ENCODE results near the gene CSTB. TPM values are rescaled to one million over a fixed set of nuclear protein-coding genes. Genes with fewer than 3 reads are reported as not detected.

Gene CSTB
- total RNA-seq, 1 experiment from 2014 or later = 57.5 TPM

DNA sequence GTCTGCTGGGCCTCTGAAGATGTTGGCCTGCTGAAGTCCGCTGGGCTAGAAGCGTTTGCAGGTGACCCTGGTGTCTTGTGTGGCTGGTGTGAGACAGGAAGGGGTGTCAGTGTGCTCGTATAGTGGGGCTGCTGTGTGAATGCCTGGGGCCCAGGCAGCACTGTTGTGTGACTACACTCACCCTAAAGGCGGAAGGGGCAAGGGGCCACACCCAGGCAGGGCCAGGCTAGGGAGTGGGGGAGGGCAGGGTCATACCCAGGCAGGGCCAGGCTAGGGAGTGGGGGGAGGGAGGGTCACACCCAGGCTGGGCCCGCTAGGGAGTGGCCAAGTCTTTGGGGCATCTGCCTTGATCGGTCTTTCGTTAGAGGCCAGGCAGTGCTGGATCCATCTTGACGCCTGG, 32.2 kb downstream of the CSTB start:
- H3K36me3 ChIP-seq (ENCODE audit: control insufficient read depth in 1 of 2, insufficient read depth in 2 of 2, low read length in 2 of 2) = peaks cover 19 to 25% of the 10 kb centered on the region in 2 experiments; a peak in 3 of 4 replicates
- peaks cover 0 to 30% of the 10 kb centered on the region in 2 experiments; a peak in 2 of 4 replicates for H3K4me1 ChIP-seq (ENCODE audit: control insufficient read depth in 1 of 2, insufficient read depth in 2 of 2, low read length in 2 of 2)
- RAD21 ChIA-PET (ENCODE audit: low non-redundant PET in 1 of 2, low total read pairs in 2 of 2, uncharacterized antibody in 2 of 2, unreplicated experiment in 2 of 2) = no interaction called here
- TF ChIP-seq EGR1 (IDR thresholded peaks at IDR 0.05; ENCODE audit: low read depth) (no peak), SRF (IDR thresholded peaks at IDR 0.05; ENCODE audit: low read depth) (no peak), ZFX (IDR thresholded peaks at IDR 0.05) (no peak), CBX3 (IDR thresholded peaks at IDR 0.05; ENCODE audit: low read depth) (no peak)
- no peak overlapping the region for H2AFZ ChIP-seq (ENCODE audit: low read depth, low read length, poor library complexity, severe bottlenecking)
- CTCF ChIA-PET = no interaction called here
- H3K9me3 ChIP-seq (ENCODE audit: control insufficient read depth in 1 of 2, insufficient read depth in 1 of 2, low read depth in 1 of 2, low read length in 2 of 2) = no peaks in the 10 kb centered on the region
- BruUV-seq (replicated peaks) = TSS peak; percentile 28
- no peak overlapping the region for H3K9ac ChIP-seq (ENCODE audit: low read length)
- H3K4me2 ChIP-seq (ENCODE audit: low read length) = no peak overlapping the region
- no peaks in the 10 kb centered on the region for H3K27me3 ChIP-seq (ENCODE audit: insufficient read depth, low read length)
- intact Hi-C loops (cut with micrococcal nuclease) = no loop called here
- ATAC-seq (no peak), DNase-seq (ENCODE audit: low read depth, low spot score) (no peak)
- no peaks in the 10 kb centered on the region for H3K9me2 ChIP-seq (ENCODE audit: insufficient read depth)
- 0 out of 2 replicates have a peak, but pooled peaks cover 6% of the 10 kb centered on the region for H4K20me1 ChIP-seq (ENCODE audit: insufficient read depth)
- no peak overlapping the region for H3K4me3 ChIP-seq (replicated peaks in 1 of 2; ENCODE audit: low read depth in 1 of 2, low read length in 2 of 2)
- POLR2A ChIA-PET = no interaction called here
- H3K79me2 ChIP-seq (ENCODE audit: insufficient read depth, low read length) = peaks cover 10% of the 10 kb centered on the region; the same call in 1 of the 2 replicates
- no peak overlapping the region for H3K27ac ChIP-seq (ENCODE audit: low read depth, low read length)

DNA sequence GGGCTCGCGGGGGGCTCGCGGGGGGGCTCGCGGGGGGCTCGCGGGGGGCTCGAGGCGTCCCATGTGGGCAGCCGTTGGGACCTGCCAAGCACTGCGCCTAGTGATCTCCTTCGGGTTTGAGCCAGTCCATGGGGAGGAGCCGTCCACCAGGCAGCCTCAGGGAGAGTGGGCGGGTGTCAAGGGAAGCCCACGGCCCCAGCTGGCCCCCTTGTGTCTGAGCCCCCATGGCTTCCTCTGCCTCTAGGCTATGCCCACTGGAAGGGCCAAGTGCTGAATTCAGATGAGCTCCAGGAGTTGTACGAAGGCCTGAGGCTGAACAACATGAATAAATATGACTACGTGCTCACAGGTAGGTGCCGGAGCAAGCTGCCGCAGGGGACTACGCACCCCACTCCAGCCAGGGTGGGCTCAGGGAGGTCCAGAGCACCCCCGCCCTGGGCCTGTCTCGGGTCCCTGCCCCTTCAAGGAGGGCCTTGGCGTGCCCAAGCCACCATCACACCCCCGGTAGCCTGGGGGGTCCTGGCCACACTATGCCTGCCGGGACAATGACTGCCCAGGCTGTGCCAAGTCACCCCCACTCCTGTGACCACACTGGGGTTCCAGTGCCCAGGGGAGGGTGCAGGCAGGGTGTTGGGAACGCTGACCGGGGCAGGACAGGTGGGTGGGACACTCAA, 34.5 kb downstream of the CSTB start:
- CTCF ChIA-PET = no interaction called here
- H3K36me3 ChIP-seq (ENCODE audit: control insufficient read depth in 1 of 2, insufficient read depth in 2 of 2, low read length in 2 of 2) = peaks cover 16 to 20% of the 10 kb centered on the region in 2 experiments; a peak in 3 of 4 replicates

More for the DNA sequence above, 34.5 kb downstream of the CSTB start:
- intact Hi-C loops (cut with micrococcal nuclease) = no loop called here
- Histone ChIP-seq H3K9ac (ENCODE audit: low read length) (no peak overlapping the region), H3K79me2 (ENCODE audit: insufficient read depth, low read length) (peaks cover 16% of the 10 kb centered on the region; the same call in 1 of the 2 replicates), H3K4me1 (ENCODE audit: control insufficient read depth in 1 of 2, insufficient read depth in 2 of 2, low read length in 2 of 2) (peaks cover 0 to 24% of the 10 kb centered on the region in 2 experiments; a peak in 2 of 4 replicates), H3K4me2 (ENCODE audit: low read length) (no peak overlapping the region), H3K9me3 (ENCODE audit: control insufficient read depth in 1 of 2, insufficient read depth in 1 of 2, low read depth in 1 of 2, low read length in 2 of 2) (no peaks in the 10 kb centered on the region), H3K27me3 (ENCODE audit: insufficient read depth, low read length) (no peaks in the 10 kb centered on the region), H3K4me3 (replicated peaks in 1 of 2; ENCODE audit: low read depth in 1 of 2, low read length in 2 of 2) (no peak overlapping the region), H2AFZ (ENCODE audit: low read depth, low read length, poor library complexity, severe bottlenecking) (no peak overlapping the region), H3K27ac (ENCODE audit: low read depth, low read length) (no peak overlapping the region), H4K20me1 (ENCODE audit: insufficient read depth) (0 out of 2 replicates have a peak, but pooled peaks cover 6% of the 10 kb centered on the region), H3K9me2 (ENCODE audit: insufficient read depth) (no peaks in the 10 kb centered on the region)
- no peak for DNase-seq (ENCODE audit: low read depth, low spot score)
- ChIA-PET POLR2A (no interaction called here), RAD21 (ENCODE audit: low non-redundant PET in 1 of 2, low total read pairs in 2 of 2, uncharacterized antibody in 2 of 2, unreplicated experiment in 2 of 2) (no interaction called here)
- no peak for TF ChIP-seq RAD21 (IDR thresholded peaks at IDR 0.05; ENCODE audit: low read depth)
- no peak for TF ChIP-seq CEBPB (IDR thresholded peaks at IDR 0.05; ENCODE audit: low read depth)
- TF ChIP-seq, protein P1, sequence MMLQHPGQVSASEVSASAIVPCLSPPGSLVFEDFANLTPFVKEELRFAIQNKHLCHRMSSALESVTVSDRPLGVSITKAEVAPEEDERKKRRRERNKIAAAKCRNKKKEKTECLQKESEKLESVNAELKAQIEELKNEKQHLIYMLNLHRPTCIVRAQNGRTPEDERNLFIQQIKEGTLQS (IDR thresholded peaks at IDR 0.05) = no peak
- TF ChIP-seq JUND (IDR thresholded peaks at IDR 0.05) = no peak
- no peak for TF ChIP-seq POLR2A (IDR thresholded peaks at IDR 0.05; ENCODE audit: borderline replicate concordance, extremely low read depth, insufficient read depth, insufficient read length)
- TF ChIP-seq POLR2AphosphoS5 (IDR thresholded peaks at IDR 0.05; ENCODE audit: low read depth, low read length) = no peak
- TF ChIP-seq ELF1 (IDR thresholded peaks at IDR 0.05; ENCODE audit: borderline replicate concordance, low read depth) = no peak
- TF ChIP-seq SRF (IDR thresholded peaks at IDR 0.05; ENCODE audit: low read depth) = no peak
- TF ChIP-seq FOSL1 (IDR thresholded peaks at IDR 0.05; ENCODE audit: low read depth) = no peak
- ATAC-seq = no peak
- no TSS peak for BruUV-seq (replicated peaks)
